ENCODE results near the gene COL15A1.
A peak's percentile ranks its signal among the peaks of the same experiment; 100 is the strongest.
"Not testable (repeated sequence)": the region's sequence is repeated elsewhere in the genome, so short reads cannot be mapped to it uniquely, and the experiment has no call there.

The COL15A1 gene

DNA sequence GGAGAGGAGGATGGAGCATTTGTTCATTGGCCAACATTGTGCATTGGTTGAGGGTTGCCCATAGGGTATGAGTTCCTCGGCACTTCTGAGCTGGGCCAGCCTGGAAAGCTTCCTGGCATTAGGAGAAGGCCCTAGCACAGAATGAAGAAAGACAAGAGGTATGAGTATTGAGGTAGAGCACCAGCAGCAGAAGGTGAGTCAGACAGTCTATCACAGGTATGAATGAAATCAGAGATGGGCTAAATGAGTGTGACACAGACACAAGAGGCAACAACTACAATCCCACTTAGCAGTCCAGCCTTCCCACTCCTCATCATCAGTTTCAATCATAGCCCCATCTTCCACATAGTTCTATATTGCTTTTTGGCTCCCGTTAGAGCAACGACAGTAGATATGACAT lies 135.8 kb downstream of the COL15A1 start:
- DNase-seq (ENCODE audit: low read depth), result no peak

DNA sequence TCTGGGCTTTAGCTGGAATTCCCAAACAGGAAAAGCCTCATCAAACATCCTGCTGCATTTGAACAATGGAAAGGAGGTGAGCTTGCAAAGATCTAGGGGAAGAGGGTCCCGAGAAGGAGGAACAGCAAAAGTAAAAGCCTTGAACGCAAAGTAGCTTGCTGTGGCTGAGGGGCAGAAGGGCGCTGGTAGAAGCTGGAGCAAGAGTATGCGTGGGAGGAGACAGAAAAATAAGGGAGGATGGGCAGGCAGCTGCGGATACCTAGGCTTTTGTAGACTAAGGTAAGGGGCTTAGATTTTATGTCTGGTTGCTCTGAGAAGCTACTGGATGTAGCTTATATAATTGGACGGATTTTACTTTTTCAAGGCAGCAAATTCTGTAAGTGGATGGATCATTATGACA lies 139.3 kb downstream of the COL15A1 start:
- DNase-seq (ENCODE audit: low read depth), result no peak

DNA sequence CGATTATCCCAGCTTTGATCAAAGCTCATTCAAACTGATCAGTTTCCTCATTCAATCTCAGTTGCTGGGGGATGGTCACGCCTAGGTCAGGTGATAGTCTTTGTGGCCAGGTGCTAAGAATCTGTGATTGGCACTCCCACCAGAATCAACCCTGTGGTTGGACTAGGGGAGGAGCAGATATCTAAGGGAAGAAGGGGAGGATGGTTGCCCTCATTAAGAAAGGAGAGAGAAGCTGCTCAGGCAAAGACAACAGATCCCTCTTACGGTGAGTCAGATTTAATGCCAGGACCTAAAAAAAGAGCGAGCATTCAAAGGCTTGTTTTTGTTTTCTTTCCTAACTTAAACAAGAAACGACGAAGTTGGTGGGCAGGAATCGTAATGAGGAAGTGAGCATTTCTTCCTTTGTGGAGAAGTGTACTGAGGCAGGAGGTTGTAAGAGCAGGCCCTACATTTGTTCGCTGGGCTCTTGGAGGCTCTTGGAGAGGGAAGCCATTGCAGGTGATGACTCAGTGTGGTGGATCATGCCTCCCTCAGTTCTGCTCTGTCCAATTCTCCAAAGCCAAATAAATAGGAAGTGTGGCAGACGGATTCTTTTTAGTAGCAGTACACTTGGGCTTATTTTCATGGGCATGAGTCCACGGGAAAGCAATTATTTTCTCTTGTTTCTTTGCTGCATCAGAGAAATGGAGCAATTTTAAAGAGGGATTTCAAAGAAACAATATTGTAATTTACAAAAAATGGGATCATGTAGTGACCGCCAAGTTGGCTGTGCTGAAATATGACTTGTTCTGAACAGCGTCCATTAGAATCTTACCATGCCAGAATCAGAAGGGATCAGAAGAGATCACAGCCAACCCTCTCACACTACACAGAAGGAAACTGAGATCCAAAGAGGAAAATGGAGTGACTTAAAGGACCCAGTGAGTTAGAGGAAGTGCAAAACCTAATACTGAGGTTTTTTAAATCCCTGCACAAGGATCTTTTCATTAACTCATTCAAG lies 142.5 kb downstream of the COL15A1 start:
- no peak for DNase-seq (ENCODE audit: low read depth)

DNA sequence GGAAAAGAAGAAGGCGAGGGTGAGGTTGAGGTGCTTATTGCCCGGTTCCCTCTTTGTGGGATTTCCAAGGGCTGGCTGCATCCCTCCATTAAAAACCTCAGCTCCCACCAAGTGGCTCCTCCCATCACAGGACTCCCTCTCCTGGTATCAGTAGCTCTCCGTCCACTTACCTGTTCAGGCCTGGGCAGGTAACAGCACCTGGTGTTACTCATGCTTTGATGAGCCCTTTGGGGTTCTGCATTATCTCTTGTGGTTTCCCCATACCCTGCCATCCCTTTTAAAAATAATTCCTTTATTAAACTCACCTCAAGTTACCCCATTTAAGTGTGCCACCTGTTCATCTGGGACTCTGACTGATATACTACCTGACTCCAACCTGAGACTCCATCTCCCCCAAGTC lies 143.8 kb downstream of the COL15A1 start:
- no peak for DNase-seq (ENCODE audit: low read depth)

DNA sequence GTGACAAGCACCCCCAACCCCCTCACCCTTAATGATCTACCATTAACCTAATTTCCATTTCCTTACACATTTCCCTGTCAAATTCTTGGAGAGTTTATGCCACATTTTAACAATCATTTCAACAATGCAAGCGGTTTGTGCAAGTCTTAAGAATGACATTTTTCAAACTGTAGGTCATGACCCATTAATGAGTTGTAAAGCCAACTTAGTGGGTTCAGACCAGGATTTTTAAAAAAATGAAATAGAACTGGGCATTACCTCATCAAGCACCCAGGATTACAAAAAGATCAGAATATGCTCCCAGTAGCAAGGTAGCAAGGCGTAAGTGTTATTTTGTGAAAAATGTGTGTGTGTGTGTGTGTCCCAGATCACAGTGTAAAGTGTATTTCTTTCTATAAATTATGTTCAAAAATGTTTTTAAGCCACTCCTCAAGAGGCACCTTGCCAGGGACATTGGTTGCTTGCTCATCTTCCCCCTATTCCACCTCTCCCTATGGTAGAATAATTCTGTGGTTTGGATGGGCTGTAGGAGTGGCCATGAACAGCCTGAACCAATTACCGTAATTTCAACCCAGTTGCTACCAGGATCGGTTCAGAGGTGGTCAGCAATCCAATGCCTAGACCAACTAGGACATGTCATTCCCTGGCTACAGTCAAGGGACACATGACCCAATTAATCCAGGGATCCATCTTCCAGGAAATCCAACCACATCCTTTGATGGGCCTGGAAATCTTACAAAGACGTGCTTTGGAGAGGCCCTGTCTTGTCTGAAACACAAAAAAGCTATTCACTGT lies 146.8 kb downstream of the COL15A1 start:
- no peak for DNase-seq (ENCODE audit: low read depth)

DNA sequence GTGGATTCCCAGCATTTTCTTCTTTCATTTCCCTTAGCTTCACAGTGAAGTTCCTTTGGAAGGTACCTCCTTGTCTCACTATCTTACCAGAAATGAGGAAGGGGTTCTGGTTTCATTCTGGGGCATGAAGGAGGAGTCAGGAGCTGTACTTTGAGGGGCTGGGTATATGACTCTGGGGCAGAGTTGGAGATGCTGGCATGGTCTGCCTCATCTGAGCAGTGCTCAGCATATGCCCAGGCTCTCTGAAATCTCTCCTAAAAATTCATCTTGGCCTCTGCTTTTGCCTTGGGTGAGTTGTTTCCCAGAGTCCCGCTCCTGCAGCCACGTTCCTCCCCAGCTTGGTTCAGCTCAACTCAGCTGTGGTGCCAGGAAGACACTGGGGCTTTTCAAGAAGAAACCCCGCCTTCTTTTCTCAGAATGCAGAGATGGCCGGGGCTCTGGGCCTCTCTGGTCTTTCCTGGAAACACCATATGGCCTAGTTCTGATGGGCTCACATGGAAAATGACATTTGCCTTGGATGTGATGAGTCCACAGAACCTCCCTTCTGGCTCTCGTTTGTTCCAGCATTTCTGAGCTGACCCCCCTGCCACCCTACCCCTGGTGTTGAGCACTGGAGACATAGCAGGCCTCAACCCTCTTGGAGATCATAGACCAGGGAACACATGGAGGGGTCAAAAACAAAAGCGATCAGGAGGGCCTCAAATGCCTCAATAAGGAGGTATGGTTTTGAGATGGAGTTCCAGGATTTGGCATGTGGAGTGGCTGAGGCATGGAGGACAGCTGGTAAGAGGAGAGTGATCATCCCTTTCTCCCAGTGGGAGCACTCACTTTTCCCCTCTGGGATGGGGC lies 149.2 kb downstream of the COL15A1 start:
- no peak for DNase-seq (ENCODE audit: low read depth)

DNA sequence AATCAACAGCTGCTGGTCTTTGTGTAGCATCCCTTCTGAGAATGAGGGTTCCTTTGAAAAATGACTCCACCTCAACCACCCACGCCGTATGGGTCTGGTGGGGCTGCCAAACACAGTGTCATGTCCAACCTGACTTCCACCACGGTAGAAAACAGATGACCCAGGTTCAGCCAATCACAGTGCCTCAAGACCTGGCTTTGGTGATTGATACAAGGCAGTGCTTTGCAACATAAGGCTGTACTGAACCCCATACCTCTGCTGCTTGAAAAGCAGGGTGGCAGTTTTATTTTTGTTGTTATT lies 149.7 kb downstream of the COL15A1 start:
- DNase-seq (ENCODE audit: low read depth), result no peak

DNA sequence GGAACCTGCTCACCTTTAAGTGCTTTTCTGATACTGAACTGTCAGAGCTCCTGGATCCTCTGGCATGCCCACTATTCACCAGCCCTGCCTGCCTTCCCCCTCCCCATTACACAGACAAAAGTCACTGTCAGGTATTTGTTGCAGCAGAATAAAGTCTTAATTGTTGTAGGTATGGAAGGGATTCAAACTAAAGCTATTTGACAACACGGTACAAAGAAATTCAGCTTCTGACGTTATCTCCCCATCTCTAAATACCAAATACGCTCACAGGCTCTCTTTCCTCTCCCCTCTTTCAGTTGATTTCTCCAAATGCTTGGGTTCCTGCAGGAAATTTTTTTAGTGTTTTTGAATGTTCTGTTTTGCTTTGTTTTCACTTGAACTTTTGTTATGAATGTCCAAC lies 151.9 kb downstream of the COL15A1 start:
- no peak for DNase-seq (ENCODE audit: low read depth)

DNA sequence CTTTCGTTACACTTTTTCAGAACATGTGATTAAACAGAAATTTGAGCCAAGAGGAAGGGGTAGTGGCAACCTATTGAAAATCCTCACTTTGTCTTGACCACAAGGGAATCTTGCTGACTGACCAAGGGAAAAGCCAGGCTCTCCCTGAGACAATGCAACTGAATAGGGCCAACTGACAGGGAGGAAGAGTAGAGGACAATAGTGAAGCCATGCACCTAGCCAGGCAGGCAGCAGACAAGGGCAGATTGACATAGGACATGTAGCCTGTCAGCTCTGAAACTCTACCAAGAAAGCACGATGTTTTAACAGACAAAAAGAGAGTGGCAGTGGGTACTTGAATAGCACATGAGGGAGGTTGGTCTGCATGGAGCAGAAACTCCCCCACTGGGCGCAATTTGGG lies 152.7 kb downstream of the COL15A1 start:
- DNase-seq (ENCODE audit: low read depth), result no peak

DNA sequence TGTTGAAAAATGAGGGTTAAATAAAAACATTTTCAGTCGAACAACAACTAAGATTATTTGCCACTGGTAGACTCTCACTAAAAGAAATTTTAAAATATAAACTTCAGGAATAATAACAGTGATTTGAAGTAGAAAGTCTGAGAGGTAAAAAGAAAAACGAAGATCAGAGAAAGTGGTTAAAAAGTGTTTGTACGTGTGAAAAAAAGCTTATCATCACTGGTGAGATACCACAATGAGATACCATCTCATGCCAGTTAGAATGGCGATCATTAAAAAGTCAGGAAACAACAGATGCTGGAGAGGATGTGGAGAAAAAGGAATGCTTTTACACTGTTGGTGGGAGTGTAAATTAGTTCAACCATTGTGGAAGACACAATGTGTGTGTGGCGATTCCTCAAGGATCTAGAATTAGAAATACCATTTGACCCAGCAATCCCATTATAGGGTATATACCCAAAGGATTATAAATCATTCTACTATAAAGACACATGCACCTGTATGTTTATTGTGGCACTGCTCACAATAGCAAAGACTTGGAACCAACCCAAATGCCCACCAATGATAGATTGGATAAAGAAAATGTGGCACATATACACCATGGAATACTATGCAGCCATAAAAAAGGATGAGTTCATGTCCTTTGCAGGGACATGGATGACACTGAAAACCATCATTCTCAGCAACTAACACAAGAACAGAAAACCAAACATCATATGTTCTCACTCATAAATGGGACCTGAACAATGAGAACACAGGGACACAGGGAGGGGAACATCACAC lies 156.3 kb downstream of the COL15A1 start:
- not testable (repeated sequence) for DNase-seq (ENCODE audit: low read depth)

DNA sequence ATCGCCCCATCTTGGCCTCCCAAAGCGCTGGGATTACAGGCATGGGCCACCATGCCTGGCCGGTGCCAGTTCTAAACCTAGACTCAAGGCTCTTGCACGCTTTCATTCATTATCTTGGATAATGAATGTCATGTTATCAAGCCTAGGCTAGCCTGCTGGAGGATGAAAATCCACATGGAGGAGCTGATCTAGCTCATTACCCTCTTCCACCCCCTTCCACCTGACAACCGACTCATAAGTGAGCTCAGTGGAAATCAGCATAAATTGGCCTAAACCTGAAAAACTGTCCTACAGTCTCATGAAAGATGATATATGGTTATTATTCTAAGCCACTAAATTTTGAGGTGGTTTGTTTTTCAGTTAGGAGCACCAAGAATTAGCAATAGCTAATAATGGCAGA lies 157.6 kb downstream of the COL15A1 start:
- DNase-seq (ENCODE audit: low read depth), result no peak

DNA sequence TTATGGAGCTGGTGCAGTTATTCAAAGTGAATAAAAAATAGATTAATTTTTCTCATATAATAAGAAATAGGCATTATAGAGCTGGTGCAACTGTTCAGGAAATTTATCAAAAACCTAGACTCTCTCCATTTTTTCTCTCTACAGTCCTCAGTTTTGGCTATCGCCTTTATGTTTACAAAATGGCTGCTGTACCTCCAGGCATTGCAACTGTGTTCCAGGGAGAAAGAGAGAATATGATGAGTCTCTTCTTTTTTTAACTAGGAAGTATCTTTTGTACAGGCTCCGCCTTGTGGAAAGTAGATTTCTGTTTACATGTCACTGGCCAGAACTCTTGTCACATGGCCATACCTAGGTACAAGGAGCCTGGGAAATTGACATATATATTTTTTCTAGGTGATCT lies 158.1 kb downstream of the COL15A1 start:
- no peak for DNase-seq (ENCODE audit: low read depth)

DNA sequence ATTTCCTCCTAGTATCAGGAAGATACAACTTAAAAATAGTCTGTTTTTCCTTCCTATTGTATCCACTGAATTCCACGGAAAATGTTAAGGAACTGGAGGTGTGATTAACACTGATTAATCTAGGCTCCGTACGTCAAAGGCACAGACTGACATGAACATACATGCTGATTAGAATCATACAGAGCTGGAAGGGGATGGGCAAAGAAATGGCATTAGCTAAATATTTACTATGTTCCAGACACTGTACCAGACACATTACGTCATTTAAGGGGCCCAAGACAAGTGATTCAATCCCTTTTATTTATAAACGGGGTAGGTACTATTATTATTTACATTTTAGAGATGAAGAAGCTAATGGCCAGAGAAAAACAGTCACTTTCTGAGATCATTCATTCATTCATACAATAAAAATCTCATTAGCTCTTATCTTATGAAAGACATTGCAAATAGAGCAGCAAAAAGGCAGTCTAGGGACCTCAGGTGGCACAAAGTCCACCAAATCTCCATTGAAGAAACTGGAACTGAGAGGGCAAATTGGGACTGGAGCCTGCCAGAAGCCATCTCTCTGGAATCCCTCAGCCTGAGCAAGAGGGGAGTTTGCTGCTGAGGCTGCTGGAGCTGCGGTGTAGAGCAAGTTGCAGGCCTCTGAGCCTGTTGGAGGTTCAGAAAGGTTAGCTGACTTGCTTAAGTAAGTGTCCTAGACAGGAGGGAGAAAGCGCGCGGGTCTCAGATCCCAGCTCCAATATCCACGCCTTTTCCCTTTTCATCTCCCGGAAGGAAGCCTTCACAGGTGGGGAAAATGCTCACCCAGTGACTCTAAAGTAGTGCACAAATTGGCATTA lies 159.6 kb downstream of the COL15A1 start:
- DNase-seq (ENCODE audit: low read depth), result no peak

DNA sequence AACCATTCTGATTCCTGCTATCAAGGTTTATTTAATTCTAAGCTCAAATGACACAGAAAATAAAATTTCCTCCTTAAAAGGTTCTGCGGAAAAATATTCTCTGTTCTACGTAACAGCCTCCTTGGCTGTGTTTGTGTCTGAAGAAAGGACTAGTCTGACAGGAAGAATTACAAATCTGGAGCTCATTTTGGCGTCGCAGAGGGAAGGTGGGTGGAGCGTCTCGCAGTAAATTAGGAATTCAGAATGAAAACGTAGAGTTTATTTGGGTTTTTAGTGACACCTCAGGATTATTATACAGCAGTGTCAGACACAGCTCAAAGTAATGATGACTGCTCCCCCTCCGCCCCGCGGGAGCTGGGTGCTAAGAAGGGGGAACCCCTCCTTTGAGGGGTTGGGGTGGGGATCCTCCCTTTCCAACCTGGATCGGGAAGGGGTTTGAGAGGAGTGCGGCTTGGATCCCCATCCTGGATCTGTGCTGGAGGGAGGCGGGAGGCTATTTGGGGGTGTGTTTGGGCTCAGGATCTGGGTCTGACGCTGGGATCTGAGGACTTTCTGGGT lies 160.3 kb downstream of the COL15A1 start:
- DNase-seq (ENCODE audit: low read depth), result no peak

DNA sequence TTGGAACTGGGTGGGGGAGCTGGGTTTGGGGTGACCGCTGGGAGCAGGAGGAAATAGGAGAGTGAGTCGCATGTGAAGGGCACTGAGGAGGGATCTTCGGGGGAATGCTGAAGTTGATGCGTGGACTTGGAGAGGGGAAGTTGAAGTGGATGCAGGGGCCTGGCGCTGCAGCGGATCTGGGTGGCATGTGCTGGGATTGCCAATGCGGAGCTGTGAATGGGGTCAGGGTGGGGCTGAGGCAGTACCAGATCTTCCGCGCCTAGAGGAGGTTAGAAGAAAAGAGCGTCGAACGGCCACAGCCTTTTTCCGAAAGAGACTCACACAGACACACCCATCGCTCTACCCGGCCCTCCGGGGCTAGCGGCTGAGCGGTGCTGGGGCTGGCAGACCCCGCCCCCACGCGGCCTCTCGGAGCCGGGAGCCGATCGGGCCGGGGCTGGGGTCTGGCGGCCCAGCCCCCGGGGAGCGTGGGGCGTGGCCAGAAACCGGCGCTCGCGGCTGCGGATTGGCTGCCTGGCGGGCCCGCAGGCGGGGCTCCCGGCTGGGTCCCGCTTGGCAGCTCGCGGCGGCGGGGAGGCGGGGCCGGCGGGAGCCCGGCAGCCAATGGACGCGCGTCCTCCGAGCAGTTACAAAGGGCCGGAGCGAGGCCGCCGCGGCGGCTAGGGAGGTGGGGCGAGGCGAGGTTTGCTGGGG lies 160.9 kb downstream of the COL15A1 start, which contains the start of gene TGFBR1:
TSS of gene TGFBR1 (plus strand) at position 655 of the 693 bp plus-strand sequence. CDS start 93 bp downstream, outside the sequence.
- peak; percentile 91 for DNase-seq (ENCODE audit: low read depth)

DNA sequence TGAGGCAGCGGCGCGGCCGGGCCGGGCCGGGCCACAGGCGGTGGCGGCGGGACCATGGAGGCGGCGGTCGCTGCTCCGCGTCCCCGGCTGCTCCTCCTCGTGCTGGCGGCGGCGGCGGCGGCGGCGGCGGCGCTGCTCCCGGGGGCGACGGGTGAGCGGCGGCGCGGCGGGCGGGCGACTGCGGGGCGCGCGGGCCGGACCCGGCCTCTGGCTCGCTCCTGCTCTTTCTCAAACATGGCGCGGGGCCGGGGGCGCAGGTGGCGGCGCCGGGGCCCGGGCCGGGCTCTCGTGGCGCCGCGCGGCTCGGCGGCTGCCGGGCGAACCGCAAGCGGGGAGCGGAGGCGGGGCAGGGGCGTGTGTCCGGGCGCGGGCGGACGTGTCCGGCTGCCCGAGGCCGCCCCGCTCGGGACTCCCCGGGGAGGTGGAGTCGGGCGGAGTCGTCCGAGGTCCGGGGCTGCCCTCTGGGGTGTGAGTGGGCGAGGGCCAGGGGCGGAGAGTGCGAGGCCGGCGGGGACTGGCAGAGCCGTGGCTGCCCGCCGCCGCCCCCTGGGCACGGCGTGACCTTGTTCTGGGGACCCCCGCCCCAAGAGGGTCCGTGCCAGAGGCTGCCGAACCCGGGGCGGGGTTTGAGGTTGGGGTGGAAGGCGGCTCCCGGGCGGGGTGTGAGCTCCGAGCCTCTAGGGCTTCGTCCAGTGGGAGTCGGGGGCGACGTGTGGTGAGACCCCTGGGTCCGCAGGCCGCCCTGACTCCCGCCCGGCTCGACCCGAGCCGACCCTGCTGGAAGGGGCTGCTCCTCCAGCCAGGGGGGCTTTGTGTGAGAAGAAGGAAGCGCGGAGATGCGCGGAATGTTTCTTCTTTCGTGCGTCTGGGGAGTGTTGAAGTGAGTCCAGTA lies 161.7 kb downstream of the COL15A1 start:
- no peak for DNase-seq (ENCODE audit: low read depth)

DNA sequence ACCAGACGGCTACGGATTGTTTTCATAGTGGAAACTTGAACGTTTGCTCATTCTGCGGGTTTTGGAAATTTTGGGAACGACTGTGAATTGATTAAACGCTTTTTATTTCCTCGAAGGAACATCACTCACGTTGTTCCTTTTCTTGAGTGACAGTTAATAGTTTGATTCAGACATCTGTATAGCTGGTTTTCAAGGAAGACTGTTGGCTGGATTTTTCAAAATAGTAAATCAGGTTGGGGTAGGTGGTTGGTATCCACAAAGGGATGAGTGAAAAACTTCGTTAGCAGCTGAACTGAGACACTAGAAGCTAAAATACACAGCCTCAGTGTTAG lies 162.3 kb downstream of the COL15A1 start:
- no peak for DNase-seq (ENCODE audit: low read depth)

DNA sequence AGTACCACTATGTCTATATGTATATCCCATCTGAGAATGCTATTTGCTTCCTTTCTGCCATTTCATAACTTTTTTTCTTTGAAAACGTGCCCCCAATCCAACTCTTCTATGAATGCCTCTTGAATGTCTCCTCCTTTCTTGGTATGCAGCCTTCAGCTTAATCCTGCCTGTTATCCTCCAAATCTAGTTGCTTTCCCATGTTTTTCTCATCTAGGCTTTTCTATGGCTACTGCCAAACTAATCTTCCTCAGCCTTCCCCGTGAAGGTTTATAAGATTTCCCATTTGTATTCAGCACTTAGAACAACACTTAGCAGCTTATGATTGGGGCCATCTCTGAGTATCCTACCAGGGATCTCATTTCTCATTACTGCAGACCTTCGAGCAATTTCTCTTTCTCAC lies 163.7 kb downstream of the COL15A1 start:
- no peak for DNase-seq (ENCODE audit: low read depth)

DNA sequence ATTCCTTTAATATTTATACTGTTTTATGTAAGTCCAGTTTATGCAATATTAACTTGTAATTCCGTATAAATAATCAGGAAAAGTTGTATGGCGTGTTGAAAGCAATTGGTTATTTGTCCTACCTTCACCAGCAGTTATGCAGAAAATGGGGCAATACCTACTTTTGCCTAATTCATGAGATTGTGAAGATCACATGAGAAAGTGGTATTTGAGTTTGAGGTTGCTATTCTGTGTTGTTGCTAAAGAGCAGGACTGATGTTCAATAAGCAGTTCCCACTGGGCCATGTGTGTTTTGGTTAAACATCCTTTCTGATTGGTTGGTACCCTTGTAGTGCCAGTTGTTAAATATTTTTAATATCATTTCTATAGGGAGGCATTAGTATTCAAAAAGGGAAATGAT lies 164.4 kb downstream of the COL15A1 start:
- DNase-seq (ENCODE audit: low read depth), result no peak

Measured in activated T-cell treated with anti-CD3 and anti-CD28 coated beads for 24 hours (primary cell).